MV-4-11 (cell line): ENCODE data around the gene NMRK2.
"Not testable (repeated sequence)": the region's sequence is repeated elsewhere in the genome, so short reads cannot be mapped to it uniquely, and the experiment has no call there.

Experiments
- DNase-seq: peaks from one replicate; lab custom pipeline; 2025; lab: John Stamatoyannopoulos, UW

Gene NMRK2

DNA sequence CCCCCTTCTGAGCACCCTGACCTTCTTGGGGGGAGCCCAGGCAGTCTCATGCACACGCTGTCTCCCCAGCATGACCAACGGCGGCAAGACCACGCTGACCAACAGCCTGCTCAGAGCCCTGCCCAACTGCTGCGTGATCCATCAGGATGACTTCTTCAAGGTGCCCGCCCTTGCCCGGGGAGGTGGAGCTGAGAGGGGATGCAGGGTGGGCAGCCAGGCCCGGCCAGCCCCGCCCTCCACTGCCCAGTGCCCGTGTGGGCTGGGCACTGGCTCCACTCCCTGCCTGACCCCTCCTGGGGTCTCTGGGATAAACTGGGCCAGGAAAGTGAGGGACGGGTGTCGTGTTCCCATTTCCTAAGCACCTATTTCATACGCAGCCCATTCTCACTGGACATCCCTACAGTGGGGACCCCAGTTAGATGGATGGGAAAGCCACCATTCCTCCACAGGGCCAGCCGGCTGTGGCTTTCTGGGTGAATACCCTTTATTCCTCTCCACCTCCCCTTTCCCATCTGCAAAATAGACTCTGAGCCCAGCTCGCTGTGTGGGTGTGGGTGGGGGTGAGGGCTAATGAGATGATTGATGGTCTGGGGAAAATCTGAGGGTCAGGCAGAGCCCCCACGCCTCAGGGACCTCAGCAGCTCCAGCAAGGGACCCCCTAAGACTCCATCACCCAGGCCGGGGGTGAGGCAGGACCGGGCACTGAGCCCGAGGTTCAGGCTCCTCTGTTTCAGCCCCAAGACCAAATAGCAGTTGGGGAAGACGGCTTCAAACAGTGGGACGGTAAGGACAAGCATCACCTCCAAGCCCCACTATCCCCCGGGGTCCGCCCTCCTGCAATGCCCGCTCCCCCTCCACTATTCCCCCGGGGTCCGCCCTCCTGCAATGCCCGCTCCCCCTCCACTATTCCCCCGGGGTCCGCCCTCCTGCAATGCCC is 3.9 kb downstream of the NMRK2 start:
- DNase-seq, result no peak

- not testable (repeated sequence) for DNase-seq
These were observed 5.6 kb downstream of the NMRK2 start for GRCh38 chr19:3938300-3938950.

GRCh38 chr19:3942790-3943409 is 10.0 kb downstream of the NMRK2 start:
- peak; percentile 31 for DNase-seq

- DNase-seq, result peak; percentile 64
These were observed 11.3 kb downstream of the NMRK2 start for GRCh38 chr19:3944018-3944721.

- DNase-seq, result peak; percentile 5
These were observed 13.0 kb downstream of the NMRK2 start for GRCh38 chr19:3945838-3946237.

GRCh38 chr19:3947316-3947933 is 14.6 kb downstream of the NMRK2 start:
- DNase-seq, result not testable (repeated sequence)

DNA sequence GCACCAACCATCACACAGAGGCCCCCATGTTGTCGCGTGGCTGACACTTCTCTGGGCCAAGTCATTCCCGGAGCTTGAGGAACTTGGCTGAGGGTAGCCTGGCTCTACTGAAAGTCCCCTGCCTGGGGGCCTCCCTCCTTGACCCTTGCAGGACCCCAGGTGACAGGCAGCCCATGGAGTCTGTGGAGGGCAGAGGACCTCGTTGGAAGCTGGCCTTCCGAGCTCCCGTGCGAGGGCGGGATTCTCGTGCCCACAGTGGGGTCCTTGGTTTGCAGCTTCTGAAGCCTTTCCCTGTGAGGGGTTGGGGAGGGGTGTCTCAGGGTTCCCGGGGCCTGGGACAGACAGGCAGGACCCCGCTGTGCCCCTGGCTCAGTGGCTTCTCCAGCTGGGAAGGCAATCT is 16.4 kb downstream of the NMRK2 start:
- no peak for DNase-seq

GRCh38 chr19:3949997-3950859 is 17.4 kb downstream of the NMRK2 start:
- no peak for DNase-seq

DNA sequence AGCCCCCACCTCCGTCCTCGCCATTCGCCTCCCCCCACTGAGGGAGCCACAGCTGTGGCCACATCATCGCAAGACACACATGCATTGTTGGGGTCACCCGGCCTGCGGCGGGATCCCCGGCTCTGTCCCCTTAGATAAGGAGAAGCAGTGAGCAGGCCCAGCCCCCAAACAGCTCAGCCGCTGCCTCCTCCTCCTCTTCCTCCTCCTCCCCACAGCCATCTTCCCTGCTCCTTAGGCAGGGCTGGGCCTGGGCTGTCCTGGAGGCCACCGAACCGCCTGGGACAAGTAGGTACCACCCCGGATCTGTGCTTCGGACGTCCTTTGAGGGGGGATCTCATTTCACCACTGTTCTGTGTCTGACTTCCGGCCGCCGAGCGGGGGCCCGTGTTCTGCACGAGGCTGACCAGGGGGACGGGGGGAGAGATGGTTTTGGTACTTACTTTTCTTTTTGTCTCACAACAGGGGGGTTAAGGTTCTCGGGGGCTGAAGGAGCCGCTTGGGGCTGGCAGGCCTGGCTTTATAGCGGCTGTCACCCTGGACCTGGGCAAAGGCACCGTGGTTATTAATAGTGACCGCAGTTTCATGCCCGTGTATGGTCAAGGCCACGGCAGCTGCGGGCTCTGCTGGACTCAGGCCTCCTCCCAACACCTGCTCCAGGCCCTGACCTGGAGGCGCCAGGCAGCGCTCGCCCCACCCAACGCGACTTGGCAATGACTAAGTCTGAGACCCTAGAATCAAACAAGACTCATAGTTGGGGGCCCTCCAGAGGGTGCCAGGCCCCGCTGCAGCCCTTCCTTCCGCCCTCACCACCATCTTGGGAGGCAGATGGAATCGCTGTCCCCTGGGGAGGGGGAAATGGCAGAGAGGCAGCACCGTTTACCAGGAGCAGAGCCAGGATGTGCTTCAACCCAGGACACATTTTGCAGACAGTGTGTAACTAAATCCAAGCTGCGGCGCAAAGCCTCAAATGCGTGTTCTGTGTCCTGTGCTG is 18.3 kb downstream of the NMRK2 start:
- no peak for DNase-seq

DNA sequence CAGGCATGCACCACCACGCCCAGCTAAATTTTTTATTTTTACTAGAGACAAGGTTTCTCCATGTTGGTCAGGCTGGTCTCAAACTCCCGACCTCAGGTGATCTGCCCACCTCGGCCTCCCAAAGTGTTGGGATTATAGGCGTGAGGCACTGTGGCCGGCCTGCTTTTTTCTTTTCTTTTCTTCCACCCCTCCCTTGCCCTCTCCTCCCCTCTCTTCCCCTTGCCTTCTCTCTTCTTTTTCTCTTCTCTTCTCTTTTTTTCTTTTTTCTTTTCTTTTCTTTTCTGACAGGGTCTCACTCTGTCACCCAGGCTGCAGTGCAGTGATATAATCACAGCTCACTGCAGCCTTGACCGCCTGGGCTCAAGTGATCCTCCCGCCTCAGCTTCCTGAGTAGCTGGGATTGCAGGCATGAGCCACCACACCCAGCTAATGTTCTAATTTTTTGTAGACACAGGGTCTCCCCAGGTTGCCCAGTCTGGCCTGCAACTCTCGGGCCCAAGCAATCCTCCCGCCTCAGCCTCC is 19.9 kb downstream of the NMRK2 start:
- DNase-seq, result not testable (repeated sequence)

DNA sequence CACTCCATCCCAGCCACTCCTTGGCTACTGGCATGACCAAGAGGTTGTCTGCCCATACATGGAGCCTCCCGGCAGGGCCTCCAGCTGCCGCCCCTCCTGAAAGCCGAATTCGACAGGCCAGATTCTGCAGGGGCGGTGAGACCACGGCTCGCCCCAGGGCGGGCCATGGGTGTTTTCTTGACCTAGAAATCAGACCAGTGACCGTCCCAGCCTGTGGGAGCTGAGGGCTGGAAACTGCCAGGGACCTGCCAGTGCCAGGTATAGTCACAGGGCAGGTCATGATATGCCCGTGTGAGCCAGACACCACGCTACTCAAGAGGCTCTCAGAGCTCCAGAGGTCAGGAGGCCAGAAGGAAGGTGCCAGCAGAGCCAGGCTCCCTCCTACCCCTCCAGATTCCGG is 21.2 kb downstream of the NMRK2 start:
- DNase-seq, result no peak

DNA sequence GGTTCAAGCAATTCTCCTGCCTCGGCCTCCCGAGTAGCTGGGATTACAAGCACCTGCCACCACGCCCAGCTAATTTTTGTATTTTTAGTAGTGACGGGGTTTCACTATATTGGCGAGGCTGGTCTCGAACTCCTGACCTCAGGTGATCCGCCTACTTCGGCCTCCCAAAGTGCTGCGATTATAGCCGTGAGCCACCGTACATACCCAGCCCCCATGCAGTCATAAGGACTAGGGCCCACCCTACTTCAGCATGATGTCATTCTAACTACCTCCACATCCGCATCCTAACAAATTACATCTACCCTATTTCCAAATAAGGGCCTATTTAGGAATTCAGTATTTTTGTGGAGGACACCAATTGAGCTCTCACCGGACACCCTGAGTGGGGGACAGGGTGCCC is 22.4 kb downstream of the NMRK2 start:
- not testable (repeated sequence) for DNase-seq

- DNase-seq, result no peak
These were observed 22.8 kb downstream of the NMRK2 start for GRCh38 chr19:3955688-3956087.

DNA sequence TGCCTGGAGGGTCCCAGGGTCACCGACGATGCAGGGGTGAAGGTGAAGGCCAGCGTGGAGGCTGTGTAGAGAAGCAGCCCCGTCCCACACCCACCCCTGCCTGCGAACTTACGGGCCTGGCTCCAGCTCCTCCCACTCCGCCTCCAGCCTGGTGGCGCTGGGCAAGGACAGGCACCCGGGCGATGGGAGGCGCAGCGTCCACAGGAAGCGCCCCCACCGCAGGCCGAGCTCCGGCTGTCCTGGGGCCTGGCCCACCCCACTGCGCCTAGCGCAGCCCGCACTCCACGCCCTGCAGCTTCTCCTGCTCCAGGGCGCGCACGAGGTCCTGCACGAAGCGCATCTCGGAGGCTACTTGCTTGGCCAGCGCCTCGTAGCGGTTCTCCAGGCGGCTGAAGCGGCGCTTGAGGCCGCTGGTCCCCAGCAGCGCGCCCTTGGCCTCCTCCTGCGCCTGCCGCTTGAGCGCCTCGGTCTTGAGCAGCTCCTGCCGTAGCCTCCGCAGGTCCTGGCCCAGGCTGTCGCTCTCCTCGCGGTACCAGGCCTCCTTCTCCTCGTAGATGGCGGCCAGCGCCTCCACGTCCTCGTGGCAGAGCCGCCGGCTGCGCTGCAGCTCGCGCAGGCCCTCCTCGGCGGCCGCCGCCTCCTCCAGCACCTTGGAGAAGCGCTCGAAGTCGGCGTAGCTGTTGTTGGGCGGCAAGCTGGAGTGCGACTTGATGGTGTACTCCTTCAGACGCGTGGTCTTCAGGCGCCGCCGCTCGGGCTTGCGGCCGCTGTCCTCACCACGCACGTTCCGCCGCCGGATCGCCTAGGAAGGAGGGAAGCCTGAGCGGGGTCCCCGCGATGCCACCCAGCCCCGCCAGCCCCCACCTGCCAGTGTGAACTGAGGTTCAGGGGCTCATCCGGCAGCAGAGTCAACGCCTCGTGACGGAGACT is 26.2 kb downstream of the NMRK2 start:
- no peak for DNase-seq

GRCh38 chr19:3959766-3960131 is 26.9 kb downstream of the NMRK2 start:
- no peak for DNase-seq

DNA sequence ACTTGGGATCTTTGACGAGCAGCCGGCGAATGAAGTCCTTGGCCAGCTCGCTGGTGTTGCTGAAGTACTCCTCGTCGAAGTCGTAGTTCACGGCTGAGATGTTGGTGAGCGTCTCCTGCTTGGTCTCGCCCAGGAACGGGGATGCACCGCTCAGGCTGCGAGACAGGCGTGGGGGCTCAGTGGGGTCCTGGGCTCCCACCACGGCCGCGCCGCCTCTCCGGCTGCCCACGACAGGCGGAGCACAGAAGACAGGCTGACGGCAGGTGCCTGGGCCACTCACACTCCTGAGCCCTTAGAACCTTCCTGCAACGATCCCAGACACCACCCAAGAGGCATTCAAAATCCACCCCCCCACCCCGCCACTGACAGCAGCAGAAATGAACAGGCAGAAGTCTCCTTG is 28.1 kb downstream of the NMRK2 start:
- no peak for DNase-seq

DNA sequence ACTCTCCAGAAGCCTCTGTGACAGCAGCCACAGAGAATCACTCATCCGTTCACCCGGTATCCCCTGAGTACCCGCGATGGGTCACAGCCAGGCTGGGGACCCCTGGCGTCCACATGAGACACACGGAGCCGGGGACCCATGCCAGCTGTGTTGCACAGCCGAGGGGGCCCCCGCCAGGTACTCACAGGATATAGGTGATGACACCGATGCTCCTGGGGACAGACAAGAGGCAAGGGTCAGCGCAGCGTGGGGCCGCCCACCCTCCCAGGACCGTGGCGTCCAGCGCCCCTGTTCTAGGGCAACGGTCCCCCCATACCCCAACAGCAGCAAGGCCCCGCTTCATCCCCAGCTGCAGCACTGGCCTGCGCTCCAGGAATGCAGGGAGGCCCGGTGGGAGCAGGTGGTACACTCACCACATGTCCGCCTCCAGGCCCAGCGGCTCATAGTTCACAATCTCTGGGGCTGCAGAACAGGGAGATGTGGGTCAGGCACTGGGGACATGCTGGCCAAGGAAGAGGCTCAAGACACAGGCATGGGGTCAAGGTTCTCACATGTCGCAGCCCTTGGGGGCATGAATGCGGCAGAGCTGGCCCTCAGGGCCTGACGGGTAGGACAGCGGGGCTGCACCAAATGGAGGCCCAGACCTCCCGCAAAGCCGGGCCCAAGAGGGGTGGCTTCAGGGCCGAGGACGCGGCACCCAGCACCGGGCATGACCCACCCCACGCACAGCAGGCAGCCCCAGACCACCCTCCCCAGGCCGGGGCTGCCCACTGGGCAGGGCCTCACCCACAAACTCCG is 30.8 kb downstream of the NMRK2 start:
- DNase-seq, result no peak
